GM18508 (cell line): ENCODE results near the gene CHM.
A peak's percentile ranks its signal among the peaks of the same experiment; 100 is the strongest.
"Not testable (repeated sequence)": the region's sequence is repeated elsewhere in the genome, so short reads cannot be mapped to it uniquely, and the experiment has no call there.

Experiments used
- ATAC-seq: cut with Tn5 transposase; IDR thresholded peaks from one replicate; pipeline ENCODE4 v1.9.1; 2021; ENCODE audit warnings: moderate number of reproducible peaks; ENCODE audit not compliant: insufficient read depth, unreplicated experiment

Gene CHM

GRCh38 chrX:86002076-86002896, 45.1 kb downstream of the CHM start:
- no peak for ATAC-seq

GRCh38 chrX:85998954-85999353, 48.4 kb downstream of the CHM start:
- no peak for ATAC-seq

- no peak for ATAC-seq
Observed at GRCh38 chrX:85996555-85996954, 50.8 kb downstream of the CHM start.

- no peak for ATAC-seq
Observed at GRCh38 chrX:85995641-85996040, 51.7 kb downstream of the CHM start.

- no peak for ATAC-seq
Observed at GRCh38 chrX:85994797-85995196, 52.6 kb downstream of the CHM start.

DNA sequence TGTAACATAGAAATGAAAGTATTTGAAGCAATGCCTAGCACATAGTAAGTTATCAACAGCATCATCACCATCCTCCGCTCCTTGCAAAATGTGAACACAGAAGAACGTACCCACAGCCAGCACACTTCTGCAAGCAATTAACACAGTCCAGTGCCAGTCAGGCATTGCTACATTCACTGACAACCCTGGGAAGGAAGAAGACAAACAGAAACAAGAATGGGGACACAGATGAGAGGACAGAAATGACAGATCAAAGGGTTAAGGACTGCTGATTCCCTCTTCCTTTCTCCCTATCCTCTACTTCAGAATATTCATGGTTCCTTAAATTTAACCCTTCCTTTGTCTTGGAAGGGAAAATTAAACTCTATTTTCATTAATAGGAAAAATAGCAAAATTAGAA, 53.1 kb downstream of the CHM start:
- ATAC-seq: no peak

- ATAC-seq: no peak
Observed at GRCh38 chrX:85993539-85994197, 53.7 kb downstream of the CHM start.

GRCh38 chrX:85992811-85993229, 54.5 kb downstream of the CHM start:
- ATAC-seq: no peak

DNA sequence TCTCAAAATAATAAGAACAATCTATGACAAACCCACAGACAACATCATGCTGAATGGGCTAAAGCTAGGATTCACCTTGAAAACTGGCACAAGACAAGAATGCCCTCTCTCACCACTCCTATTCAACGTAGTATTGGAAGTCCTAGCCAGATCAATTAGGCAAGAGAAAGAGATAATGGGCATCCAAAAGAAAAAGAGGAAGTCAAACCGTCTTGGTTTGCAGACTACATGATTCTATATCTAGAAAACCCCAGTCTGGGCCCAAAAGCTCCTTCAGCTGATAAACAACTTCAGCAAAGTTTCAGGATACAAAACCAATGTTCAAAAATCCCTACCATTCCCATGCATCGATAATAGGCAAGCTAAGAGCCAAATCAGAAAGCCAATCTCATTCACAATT, 59.0 kb downstream of the CHM start:
- no peak for ATAC-seq

- ATAC-seq: no peak
Observed at GRCh38 chrX:85980286-85980685, 67.1 kb downstream of the CHM start.

GRCh38 chrX:85977218-85977617, 70.1 kb downstream of the CHM start:
- peak; percentile 69 for ATAC-seq

DNA sequence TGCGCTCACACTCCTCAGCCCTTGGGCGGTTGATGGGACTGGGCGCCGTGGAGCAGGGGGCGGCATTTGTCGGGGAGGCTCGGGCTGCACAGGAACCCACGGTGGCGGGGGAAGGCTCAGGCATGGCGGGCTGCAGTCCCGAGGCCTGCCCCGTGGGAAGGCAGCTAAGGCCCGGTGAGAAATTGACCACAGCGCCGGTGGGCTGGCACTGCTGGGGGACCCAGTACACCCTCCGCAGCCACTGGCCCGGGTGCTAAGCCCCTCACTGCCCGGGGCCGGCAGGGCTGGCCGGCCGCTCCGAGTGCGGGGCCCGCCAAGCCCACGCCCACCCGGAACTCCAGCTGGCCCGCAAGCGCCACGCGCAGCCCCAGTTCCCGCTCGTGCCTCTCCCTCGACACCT, 75.0 kb downstream of the CHM start:
- ATAC-seq: not testable (repeated sequence)

DNA sequence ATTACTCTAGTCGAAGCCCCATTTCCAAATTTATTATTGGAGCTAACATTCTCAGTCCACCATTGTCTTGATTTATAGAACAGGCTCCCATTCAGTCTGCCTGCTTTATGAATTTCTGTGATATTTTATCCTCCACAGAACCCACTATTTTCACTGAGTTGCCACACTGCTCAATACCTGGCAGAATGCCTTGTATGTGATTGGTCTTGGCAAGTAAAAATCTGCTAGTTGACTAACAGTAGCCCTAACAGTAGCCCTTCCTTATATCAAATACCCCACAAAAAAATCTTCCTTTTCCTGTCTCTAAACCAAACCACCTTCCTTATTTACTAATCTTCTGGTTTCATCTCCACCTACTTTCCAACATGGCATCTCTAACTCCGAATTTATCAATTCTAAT, 82.6 kb downstream of the CHM start:
- ATAC-seq: no peak

- ATAC-seq: no peak
Observed at GRCh38 chrX:85963736-85964135, 83.6 kb downstream of the CHM start.

DNA sequence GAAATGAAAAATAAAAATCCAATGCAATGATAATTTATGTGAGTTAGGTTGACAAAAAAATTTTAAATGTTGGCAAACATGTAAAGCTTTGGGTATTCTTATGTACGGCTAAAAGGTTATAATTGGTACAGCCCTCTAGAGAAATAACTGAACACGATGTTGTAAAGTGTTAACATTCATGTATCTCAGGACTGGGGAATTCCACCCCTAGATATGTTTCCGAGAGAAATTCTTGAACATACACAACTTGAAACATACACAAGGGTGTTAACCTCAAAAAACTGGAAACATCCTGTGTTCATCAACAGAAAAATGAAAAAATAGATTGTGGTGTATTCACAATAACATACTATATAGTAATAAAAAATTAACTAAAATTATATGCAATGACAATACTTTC, 91.8 kb downstream of the CHM start:
- ATAC-seq: no peak

DNA sequence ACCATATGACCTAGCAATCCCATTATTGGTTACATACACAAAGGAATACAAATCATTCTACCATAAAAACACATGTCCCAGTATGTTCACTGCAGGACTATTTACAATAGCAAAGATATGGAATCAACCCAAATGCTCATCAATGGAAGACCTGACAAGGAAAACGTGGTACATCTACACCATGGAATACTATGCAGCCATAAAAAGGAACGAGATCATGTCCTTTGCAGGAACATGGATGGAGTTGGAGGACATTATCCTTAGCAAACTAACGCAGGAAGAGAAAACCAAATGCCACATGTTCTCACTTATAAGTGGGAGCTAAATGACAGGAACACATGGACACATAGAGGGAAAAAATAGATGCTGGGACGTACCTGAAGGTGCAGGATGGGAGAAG, 102.6 kb downstream of the CHM start:
- ATAC-seq: not testable (repeated sequence)

DNA sequence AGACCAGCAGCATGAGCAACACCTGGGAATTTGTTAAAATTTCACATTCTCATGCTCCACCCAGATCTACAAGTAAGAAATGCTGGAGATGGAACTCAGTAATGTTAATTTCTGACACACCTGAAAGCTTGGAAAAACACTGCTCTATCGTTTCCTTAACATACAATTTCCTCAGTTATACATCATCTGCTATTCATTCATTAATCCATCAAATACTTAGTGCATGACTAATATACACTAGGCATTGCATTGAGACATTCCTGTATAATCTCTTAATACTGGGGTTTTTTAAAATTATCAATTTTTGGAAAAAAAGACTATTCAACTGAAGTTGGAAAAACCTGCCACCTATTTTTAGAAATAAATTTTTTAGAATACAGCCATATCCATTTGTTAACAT, 106.1 kb downstream of the CHM start:
- ATAC-seq: no peak

DNA sequence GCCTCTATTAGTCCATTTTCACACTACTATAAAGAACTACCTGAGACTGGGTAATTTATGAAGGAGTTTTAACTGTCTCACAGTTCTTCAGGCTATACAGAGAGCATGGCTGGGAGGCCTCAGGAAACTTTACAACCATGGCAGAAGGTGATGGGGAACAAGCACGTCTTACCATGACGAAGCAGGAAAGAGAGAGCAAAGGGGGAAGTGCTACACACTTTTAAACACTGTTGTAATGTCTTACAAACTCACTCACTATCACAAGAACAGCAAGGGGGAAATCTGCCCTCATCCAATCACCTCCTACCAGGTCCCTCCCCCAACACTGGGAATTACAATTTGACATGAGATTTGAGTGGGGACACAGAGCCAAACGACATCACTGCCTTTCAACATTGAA, 107.4 kb downstream of the CHM start:
- ATAC-seq: not testable (repeated sequence)

GRCh38 chrX:85934399-85934798, 113.0 kb downstream of the CHM start:
- not testable (repeated sequence) for ATAC-seq

DNA sequence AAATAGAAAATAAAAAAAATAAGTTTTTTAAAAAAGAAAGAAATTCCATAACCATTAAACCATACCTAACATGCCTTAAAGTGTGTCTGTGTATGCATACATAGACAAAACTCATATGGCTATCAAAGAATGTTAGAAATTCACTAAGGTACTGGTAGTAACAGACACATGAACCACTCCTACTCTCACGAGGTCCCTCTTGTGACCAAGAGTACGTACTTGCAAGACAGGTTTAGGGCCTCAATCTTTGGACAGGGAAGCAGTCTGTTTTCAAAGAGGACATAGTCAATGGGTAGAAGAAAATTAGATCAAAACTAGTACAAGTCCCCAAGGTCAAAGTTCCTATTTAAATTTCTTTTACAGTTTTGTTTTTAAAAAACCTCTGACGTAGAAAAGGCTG, 117.3 kb downstream of the CHM start:
- ATAC-seq: no peak

DNA sequence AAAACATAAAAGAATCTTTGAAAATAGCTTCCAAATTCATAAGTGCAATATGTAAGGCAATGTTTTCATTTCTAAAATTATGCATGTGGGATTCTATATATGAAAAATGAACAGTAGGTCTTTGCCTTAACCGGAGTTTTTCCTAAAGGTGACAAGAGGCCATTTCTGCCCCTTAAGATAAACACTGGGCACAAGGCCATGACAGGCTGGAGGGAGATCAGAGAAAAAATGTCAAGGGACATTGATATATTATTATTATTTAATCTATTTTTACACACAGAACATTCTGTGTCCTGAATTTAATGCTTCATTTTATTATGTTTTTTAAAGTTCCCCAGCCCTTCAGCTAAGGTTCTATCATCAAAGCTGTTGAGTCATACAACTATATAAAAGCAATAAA, 118.8 kb downstream of the CHM start:
- no peak for ATAC-seq

DNA sequence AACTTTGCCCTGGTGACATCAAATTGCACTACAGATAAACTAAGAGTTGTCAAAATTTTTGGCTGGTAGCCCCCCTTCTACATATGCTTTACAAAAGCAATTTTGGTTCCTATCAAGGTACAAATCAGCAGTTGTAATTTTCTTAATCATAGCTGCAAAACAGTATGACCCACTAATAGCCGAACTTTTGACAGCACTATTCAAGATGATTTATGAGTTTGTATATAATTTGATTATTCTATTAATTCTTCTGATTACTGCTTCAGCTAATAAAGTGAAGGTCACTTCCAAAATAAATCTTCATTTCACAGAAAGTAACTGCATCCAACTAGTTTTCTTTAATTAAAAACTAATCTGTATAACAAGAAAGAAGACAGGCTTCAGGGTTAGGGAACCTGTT, 119.6 kb downstream of the CHM start:
- no peak for ATAC-seq
